Measurements from ENCODE around the gene LDLRAD3.

Gene LDLRAD3

DNA sequence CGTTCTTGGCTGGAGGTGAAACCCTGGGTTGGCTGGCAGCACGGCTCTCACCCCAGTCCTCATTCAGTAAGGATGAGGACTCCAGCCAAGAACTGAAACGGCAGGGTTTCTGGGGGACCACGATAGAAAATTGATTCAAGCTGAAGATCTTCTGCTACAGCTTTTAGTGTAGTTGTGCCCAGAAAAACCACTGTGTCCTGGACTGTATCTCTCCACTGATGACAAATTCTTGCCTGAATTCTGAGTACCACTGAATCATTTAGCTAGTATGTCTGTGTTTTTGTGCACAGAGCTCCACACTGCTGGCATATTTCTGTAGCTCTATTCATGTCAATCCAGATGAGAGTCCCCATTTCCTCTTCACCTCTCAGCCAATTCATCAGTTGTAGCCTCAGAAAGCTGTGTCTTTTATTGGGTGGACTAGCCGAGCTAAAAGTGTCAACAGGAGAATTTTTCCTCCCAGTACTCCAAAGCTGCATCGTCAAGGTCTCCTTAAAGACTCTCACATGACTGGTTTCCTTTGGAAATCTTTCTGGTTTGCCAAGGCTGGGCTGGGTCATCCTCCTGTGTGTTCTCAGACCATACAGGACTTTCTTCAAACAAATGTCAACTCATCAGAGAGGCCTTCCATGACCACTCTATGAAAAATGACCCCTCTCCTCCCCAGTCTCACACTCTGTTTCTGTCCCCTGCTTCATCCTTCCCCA is 144.6 kb downstream of the LDLRAD3 start:
- no peak for DNase-seq

DNA sequence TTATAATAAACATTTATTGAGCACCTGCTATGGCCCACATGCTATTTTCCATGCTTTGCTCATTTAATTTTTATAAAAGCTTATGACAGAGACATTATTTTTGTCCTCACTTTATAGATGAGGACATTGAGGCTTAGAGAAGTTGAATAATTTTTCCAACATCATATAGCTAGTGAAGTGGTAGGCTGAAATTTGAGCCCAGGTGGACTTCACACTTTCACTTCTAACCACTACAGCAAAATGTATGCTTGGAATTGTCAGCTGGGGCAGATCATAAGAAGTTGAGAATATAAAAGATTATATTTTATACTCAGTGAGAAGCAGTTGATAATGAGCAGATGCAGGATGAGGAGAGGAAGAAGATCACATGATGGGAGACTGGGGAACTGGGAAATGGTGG is 146.1 kb downstream of the LDLRAD3 start:
- DNase-seq, result no peak

DNA sequence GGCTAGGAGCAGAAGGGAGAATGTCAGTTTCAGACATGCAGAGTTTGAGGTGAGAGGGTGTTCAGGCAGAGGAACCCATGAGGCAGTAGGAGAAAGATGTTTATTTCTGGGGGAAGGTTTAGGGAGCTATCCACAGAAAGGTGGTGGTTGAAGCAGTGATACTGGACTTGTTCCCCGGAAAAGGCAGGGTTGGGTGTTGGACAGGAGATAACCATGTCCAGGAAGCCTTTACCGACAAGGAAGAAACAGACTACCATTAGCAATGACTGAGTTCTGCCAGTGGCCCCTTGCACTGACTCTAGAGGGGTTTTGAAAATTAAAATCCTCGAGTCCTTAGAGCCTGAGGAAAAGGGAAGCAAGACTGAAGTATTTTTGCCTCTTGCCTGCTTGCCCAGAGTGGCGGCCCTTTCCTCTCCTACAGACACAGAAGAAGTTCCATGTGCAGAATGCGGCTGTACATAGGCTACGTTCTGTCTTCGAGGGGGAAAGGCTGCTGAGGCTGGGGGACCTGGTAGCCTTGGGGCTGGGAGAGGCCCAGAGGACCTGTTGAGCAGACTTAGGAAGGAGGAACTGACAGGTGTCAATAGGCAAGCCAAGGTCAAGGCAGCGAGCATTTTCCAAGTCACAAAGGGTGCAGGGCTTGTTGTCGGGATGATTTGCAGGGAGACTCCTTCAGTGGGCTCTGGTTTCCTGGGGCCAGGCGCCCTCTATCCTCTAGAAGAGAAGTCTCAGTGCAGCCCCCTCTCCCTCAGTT is 146.7 kb downstream of the LDLRAD3 start:
- DNase-seq, result no peak

DNA sequence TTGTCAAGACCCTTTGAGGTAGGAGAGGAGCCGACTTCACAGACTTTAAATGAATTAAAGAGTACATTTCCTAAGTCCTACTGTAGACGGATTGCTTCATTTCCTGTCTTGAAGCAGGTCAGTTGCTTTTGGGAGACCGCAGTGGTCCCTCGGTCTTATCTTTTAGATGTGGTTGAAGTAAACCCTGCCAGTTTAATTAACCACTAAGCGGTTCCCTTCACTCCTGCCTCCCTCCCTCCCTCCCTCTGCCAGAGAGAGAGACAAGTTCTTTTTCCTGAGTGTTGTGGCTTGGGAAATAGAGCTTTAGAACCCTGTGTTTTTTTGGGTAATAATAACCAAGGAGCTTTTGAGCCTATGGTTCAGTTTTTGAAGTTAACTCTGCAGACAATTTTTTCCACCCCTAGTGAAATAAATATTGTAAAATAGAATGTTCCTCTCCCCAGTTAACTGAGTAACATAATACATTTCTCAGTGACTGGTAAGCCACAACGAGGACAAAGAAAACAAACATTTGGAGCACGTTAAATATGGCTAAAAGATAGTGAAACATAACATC is 147.5 kb downstream of the LDLRAD3 start:
- DNase-seq, result no peak

DNA sequence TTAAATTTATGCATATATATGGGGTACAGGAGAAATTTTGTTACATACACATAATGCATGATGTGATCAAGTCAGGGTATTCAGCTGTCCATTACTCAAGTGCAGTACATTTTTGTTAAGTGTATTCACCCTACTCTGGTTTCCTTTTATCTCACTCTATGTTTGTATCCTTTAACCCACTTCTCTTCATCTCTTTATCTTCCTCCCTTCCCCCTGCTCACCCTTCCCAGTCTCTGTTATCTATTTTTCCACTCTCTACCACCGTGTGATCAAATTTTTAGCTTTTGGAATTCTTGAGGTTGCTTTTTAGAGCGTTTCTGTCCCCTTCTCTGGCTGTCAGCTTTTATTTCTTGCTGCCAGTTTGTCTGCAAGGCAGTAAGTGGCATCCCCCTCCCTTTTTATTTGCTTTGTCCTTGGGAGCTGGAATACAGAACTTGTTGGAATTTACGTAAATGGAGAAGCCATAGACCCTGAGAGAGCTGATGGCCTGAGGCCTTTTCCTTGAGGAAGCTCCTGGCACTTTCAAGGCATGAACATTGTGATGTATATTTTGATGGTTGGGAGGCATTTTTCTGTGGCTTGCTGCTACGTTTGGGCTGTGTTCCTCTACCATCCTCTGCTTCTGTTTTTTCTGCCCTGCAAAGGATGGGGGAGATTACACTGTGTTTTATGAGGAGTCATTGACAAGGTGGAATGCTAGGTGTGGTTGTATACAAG is 148.6 kb downstream of the LDLRAD3 start:
- no peak for DNase-seq

DNA sequence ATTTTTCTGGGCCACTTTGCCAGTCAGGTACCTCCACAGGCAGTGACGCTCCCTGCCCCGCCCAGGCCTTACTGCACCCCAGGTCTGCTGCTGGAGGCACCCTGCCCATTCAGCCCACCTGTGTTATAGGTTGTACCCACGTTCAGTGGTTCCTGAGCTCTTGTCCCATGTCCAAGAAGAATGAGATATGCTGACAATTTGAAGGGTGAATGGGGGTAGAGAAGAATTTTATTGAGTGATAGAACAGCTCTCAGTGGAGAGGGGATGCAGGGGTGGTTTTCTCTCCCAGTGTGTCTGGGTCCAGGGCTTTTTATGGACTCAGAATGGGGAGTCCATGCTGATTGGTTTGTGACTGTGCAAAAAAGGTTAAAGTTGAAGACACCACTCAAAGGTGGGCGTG is 149.7 kb downstream of the LDLRAD3 start:
- no peak for DNase-seq

DNA sequence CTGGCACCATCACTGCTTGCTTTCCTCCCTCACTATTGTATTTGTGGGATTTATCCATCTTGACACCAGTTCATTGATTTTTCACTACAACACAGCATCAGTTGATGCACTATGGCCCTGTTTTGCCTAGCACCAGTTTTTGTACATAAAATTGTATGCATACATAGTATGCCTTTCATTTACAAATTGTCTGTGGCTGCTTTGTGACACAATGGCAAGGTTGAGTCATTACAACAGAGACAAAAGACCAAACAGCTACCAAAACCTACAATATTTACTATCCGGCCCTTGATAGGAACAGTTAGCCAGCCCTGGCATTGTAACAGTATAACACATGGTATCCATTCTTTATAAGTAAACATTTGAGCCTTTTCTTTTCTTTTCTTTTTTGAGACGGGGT is 150.3 kb downstream of the LDLRAD3 start:
- DNase-seq, result no peak

DNA sequence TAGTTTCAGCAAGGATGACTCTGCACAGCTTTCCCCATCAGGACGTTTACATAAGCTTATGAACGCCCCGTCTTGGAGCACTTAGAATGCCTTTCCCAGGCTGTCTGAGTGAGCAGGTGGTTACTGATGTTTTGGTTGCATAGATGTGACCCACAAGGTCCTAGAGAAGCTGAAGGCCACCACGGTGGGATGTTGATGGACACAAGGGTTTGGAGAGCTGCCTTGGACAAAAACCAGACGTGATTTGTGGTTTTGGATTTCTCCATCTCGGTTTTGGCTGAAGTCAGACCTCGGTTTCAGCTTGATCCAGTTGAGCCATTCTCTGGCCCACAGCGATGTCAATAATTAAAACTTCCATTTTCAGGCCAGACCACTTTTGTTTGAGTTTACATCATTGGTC is 151.9 kb downstream of the LDLRAD3 start:
- no peak for DNase-seq

DNA sequence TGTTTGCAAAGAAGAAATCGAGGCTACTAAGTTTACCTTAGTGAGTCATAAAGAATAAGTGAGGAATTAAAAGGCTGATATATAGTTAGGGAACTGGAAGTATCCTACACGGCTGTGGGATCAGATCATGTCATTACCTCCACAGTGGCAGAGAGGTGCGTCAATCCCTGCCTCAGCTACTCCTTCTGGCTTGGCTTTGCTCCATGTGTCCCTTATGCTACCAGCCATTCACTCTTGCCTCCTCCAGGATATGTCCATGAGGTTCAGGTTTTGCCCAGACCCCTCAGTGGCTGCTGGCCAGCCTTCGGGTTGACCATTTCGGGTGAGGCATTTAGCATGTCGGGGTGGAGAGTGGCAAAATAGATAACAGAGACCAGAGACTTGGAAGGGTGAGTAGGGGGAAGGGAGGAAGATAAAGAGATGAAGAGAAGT is 153.4 kb downstream of the LDLRAD3 start:
- DNase-seq, result no peak

DNA sequence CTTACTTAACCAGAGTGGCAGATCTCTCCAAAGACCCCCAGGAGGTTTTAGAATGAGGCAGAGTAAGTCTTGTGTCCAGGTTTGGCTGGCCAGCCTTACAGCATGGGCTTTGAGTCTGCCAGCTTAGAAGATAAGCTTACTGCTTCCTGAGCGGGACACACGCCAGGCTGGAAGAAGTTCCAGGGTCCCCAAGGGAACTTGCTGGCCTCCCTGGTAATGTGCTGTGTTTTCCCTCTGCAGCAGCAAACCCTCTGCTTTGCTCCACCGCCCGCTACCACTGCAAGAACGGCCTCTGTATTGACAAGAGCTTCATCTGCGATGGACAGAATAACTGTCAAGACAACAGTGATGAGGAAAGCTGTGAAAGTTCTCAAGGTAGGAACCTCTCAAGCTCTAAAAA is 154.2 kb downstream of the LDLRAD3 start:
- no peak for DNase-seq

DNA sequence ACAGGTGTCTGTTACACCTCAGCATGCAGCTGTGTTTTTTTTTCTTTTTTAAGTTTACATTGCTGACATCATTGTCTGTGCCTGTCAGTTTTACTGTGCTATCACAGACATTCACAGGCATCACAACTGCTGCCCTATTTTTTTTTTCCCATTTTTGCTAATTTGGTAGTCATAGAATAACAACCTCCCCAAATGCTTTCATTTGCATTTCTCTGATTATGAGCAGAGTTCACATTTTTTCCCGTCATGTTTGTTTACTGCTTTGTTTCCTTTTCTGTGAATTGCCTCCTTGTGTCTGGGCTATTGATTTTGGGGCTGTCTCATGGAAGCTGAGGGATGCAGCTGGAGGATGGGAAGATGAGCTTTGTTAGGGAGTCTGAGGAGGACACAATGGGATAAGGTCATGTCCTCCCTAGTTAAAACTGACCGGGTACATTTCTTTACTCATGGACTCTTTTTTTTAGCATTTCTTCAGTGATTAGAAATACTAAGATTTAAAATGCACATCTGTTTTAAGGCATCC is 155.1 kb downstream of the LDLRAD3 start:
- DNase-seq, result no peak

DNA sequence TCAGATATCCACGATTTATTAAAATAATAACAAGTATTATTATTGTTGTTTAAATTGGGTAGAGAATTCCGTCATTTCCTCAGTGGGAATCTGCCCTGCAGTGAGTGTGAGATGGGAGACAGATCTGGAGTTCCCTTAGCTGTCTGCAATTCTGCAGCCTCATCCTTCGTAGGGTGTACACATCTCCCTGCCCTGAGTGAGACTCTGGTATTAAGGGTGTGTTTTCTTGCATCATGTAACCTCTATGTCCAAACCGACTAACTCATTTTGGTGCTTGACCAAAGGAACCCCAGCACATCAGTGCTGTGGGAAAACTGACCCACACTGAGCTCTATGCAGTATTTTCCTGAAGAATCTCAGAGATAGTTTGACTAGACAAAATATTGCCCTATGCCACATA is 157.6 kb downstream of the LDLRAD3 start:
- no peak for DNase-seq

DNA sequence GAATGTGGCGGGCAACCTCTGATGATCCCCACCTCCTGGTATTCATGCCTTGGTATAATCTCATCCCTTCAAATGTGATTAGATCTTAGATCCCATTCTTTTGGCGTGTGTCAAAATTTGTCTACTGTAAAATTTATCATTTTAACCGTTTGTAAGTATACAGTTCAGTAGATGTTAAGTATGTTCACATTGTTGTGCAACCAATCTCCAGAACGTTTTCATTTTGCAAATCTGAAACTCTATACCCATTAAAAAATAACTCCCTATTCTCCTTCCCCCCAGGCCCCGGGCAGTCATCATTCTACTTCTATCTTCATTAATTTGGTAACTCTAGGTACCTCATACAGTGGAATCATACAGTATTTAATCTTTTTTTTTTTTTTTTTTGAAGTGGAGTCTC is 159.0 kb downstream of the LDLRAD3 start:
- DNase-seq, result no peak

DNA sequence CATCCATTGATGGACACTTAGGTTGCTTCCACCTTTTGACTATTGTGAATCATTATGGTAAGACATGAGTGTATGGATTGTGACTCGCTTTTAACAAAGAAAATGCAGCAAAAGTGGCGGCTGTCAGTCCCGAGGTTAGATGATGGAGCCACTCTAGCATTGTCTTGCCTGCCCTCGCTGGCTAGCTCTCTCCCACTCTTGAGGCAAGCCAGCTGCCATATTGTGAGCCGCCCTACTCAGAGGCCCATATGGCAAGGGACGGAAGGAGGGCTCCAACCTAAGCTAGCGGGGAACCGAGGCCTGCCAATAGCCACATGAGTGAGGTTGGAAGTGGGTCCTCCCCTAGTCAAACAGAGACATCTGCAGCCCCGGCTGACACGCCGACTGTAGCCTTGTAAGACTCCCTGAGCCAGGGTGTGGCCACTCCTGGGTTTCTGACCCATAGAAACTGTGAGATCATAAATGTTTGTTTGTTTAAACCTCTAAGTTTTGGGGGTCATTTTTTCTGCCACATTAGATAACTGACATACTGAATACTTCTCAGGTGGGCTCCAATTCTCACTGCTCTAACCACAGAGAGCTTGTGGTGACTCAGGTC is 160.2 kb downstream of the LDLRAD3 start:
- DNase-seq, result no peak

DNA sequence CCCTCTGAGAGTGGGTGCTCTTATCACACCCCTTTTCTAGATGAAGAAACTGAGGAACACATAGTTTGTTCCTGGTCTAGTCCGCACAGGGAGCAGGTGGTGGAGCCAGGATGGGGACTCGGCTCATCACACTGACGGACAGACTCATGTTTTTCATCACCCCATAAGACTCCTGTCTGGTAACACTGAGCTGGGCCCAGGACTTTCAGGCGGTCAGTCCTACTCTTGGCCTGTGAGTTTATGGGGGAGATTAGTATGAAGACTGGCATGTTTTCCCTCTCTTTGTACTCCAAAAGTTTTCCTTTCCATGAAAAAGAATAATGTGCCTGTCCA is 160.8 kb downstream of the LDLRAD3 start:
- no peak for DNase-seq

DNA sequence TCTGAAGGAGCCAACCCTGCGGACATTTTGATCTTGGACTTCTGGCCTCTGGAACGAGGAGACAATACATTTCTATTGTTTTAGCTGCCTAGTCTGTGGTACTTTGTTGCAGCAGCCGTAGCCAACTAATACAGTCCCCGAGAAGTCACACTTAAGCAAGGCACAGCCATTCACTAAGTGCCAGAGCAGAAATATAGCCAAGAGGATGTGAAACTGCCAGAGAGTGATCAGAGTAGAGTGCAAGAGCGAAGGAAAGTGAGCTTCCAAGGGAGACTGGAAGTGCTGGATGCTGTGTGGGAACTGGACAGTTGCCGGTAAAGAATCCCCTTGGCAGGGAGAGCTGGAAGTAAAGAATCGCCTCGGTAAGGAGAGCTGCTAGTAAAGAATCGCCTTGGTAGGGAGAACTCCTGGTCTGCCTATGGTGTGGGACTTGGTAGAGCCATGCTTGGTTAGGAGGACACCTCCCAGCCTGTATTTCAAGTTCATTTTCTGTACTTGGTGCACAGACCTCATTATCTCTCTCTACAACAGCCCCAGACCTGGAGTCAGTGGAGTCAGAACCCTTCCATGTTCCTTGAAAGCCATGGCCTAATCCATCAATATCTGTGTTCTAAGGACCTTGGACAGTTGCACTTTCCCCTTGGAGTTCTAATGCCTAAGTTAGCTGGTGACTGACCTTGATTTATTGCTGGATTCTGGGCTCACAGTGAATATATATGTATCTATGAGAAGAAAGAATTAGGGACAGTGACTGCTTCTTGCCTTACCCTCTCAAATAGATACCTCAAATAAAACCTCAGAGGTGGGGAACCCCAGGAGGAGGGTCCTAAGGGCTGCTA is 162.1 kb downstream of the LDLRAD3 start:
- no peak for DNase-seq

DNA sequence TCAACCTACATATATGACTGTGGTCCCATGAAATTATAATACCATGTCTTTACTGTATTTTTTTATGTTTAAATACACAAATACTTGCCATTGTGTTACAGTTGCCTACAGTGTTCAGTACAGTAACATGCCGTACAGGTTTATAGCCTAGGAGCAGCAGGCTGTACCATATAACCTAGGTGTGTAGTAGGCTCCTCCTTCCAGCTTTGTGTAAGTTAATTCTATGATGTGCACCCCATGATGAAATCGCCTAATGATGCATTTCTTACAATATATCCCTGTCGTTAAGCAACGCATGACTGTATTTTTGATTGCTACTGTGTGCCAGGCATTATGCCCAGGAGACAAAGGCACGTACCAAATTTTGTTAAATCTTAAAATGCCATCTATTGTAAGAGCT is 163.7 kb downstream of the LDLRAD3 start:
- no peak for DNase-seq

DNA sequence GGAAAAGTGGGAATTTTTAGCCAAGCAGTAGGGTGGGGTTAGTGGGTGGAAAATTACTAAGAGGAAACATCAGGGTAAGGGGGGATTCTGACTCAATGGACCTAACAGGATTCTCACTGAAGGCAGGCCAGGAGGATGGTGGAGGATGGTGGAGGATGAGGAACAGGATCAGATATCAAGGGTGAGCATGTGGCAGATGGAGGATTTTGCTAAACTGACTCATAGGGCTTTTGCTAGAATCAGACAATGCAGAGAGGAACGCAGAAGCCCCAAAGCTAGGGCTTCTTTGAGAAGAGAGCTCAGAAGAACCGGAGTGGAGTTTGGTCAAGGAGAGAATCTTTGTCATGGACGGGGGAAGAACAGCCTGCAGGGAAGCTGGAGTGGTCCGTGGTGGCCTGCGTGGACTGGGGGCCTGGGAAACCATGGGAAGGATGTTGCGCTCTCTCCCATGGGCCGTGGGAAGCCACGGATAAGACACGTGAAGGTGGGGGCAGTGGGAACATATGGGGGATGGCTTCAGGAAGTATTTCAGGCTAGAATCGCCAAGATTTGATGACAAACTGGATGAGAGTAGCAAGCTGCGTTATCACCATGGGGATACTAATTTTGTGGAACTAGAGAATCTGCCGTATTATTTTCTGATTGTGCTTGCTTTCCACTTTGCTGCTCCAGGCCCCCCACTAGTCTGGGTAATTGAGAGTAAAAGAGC is 165.2 kb downstream of the LDLRAD3 start:
- no peak for DNase-seq

DNA sequence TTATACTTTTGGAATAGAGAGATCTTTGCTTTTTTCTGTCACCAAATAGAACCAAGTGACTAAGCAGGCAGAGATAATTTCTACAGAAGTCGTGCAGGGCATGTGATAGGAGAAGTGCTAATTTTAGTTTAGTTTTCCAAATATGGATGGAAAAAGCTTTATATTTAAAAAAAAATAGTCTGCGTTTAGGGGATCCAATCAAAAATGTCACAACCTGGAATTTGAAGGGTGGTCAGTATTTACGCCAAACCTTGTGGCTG is 165.7 kb downstream of the LDLRAD3 start:
- no peak for DNase-seq

DNA sequence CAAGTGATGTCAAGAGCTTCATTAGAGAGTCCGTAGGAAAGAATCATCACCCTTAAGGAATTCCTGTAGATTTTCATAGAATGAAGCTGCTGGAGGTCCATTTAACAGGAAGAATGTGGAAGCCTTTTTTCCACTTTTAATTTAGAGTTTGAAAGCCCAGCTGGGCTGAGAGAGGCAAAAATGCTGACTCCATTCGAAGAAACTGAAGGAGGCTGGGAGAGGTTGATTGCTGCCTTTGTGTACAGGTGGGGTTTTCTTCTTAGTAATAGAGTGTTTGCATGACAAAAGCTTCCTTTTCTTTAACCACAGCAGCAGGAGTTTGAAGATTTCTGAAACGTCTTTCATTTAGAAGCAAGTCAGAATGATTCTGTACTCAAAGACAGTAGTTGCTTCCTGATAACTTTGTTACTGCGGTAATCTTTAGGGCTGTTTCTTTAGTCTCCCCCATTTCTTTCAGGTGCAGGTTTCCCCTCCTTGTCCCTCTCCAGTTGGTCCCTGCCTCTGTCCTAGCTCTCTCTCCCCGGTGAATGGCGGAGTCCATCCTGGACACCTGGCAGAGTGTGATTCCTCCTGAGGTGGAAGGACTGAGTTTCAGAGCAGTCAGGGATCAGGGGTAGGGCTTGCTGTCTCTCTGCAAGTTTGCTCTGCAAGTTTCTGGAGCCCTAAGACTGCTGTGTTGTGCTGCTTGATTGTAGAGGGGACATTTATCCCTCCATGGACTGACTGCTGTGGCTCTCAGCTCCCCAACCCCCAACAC is 166.2 kb downstream of the LDLRAD3 start:
- DNase-seq, result no peak
